ENCODE measurements around the gene CUL3. TPM values are rescaled to one million over a fixed set of nuclear protein-coding genes. Genes with fewer than 3 reads are reported as not detected.

Gene CUL3
- total RNA-seq, 2 experiments from 2014 or later = 115 TPM

DNA sequence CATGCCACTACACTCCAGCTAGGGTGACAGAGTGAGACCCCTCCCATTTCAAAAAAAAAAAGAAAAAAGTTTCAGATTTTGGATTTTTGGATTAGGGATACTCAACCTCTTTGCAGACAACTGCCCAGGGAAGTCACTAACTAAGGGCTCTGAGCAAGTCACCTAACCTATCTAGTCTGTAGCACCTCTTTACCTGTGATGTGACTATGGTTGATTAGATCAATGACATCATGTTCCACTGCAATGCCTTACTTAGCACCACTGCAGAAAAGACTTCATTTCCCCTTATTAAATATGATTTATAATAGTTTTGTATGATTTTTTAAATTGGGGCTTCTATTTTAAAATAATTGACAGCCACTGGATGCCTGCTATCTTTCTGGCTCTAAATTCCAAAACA lies 41.2 kb downstream of the CUL3 start:
- Mint-ChIP-seq H3K27me3 (no peaks in the 10 kb centered on the region), H3K4me3 (no peak overlapping the region), H3K27ac (no peak overlapping the region), H3K36me3 (ENCODE audit: low read depth) (peaks cover 68% of the 10 kb centered on the region), H3K9me3 (no peaks in the 10 kb centered on the region), H3K4me1 (ENCODE audit: low read depth) (peaks cover 58% of the 10 kb centered on the region)
- peaks cover 28% of the 10 kb centered on the region for H3K36me3 ChIP-seq (ENCODE audit: insufficient read depth, low read length)
- no peaks in the 10 kb centered on the region for H3K9me3 ChIP-seq (ENCODE audit: control insufficient read depth in 1 of 2, insufficient read depth in 1 of 2, low read length in 2 of 2)
- TF ChIP-seq, protein P1, sequence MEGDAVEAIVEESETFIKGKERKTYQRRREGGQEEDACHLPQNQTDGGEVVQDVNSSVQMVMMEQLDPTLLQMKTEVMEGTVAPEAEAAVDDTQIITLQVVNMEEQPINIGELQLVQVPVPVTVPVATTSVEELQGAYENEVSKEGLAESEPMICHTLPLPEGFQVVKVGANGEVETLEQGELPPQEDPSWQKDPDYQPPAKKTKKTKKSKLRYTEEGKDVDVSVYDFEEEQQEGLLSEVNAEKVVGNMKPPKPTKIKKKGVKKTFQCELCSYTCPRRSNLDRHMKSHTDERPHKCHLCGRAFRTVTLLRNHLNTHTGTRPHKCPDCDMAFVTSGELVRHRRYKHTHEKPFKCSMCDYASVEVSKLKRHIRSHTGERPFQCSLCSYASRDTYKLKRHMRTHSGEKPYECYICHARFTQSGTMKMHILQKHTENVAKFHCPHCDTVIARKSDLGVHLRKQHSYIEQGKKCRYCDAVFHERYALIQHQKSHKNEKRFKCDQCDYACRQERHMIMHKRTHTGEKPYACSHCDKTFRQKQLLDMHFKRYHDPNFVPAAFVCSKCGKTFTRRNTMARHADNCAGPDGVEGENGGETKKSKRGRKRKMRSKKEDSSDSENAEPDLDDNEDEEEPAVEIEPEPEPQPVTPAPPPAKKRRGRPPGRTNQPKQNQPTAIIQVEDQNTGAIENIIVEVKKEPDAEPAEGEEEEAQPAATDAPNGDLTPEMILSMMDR (IDR thresholded peaks at IDR 0.05) = no peak
- no peaks in the 10 kb centered on the region for H3K27me3 ChIP-seq (ENCODE audit: control insufficient read depth in 1 of 2, insufficient read depth in 2 of 2, low read length in 2 of 2)
- DNase-seq = no peak
- H3K27ac ChIP-seq (ENCODE audit: low read depth in 1 of 2, low read length in 2 of 2) = no peak overlapping the region
- ChIA-PET CTCF (no interaction called here), POLR2A (no interaction called here)
- ATAC-seq (ENCODE audit: poor library complexity) = no peak
- intact Hi-C loops (cut with DNase I, micrococcal nuclease) = no loop called here
- H3K4me3 ChIP-seq (ENCODE audit: low read length) = no peak overlapping the region
- peaks cover 6% of the 10 kb centered on the region for H3K4me1 ChIP-seq (ENCODE audit: insufficient read depth, low read length)

DNA sequence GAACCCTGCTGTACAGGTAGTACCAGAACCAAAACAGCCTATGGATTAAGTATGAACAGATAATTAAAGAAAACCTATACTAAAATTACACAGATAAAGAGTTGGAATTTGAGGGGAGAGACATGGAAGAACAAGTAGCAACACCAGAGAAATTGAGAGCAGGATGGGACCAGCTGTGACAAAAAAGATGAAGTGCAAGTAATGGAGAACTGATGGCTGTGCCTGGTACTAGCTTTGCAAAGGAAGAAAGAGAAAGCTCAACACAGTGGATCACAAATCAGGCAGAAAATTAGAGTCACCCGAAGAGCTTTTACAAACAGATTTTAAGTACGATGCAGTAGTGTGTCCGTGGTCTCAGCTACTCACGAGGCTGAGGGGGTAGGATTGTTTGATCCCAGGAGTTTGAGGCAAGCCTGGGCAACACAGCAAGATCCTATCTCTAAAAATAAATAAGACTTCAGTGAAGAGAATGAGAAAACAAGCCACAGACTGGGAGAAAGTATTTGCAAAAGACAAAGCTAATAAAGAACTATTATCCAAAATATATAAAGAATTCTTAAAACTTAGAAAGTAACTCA lies 46.5 kb downstream of the CUL3 start:
- Mint-ChIP-seq H3K36me3 (ENCODE audit: low read depth) (peaks cover 72% of the 10 kb centered on the region), H3K27me3 (no peaks in the 10 kb centered on the region), H3K27ac (no peak overlapping the region), H3K4me1 (ENCODE audit: low read depth) (peaks cover 58% of the 10 kb centered on the region), H3K4me3 (no peak overlapping the region), H3K9me3 (no peaks in the 10 kb centered on the region)
- no peaks in the 10 kb centered on the region for H3K27me3 ChIP-seq (ENCODE audit: control insufficient read depth in 1 of 2, insufficient read depth in 2 of 2, low read length in 2 of 2)
- TF ChIP-seq, protein P1 (IDR thresholded peaks at IDR 0.05) = no peak
- H3K27ac ChIP-seq (ENCODE audit: low read depth in 1 of 2, low read length in 2 of 2) = no peak overlapping the region
- H3K4me1 ChIP-seq (ENCODE audit: insufficient read depth, low read length) = peaks cover 3% of the 10 kb centered on the region
- intact Hi-C loops (cut with DNase I, micrococcal nuclease) = loop anchor here in 1 of 2 experiments (2.0 kb wide), 1 partner anchor 16 kb away; no protein-coding TSS in a partner anchor
- no peak for ATAC-seq (ENCODE audit: poor library complexity)
- POLR2A ChIA-PET = interaction anchor here (0.6 kb wide), 1 partner anchor 47 kb away, joined by 3 read pairs; no protein-coding TSS in a partner anchor
- no peaks in the 10 kb centered on the region for H3K9me3 ChIP-seq (ENCODE audit: control insufficient read depth in 1 of 2, insufficient read depth in 1 of 2, low read length in 2 of 2)
- DNase-seq = no peak
- CTCF ChIA-PET = interaction anchor here (0.6 kb wide), 1 partner anchor 109 kb away, joined by 4 read pairs; no protein-coding TSS in a partner anchor
- H3K4me3 ChIP-seq (ENCODE audit: low read length) = no peak overlapping the region
- peaks cover 42% of the 10 kb centered on the region for H3K36me3 ChIP-seq (ENCODE audit: insufficient read depth, low read length)

DNA sequence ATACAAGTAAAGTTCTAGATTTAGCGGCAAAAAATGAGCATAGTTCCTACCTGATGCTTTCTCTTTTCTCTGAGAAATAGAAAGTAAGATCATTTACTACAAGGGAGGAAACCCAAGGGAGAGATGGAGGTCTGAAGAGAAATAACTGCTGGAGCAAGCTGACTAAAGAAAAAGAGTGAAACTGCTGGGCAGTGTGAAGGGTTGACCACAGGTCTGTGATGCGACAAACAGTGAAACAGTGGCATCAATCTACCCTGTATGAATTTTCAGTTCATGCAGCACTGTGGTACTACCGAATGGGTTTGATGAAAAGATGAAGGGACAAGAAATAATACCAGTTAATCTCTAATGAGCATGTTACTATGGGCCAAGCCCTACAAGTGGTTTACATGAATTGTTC lies 52.2 kb downstream of the CUL3 start:
- no peaks in the 10 kb centered on the region for H3K27me3 Mint-ChIP-seq
- Histone ChIP-seq H3K4me3 (ENCODE audit: low read length) (no peak overlapping the region), H3K4me1 (ENCODE audit: insufficient read depth, low read length) (peaks cover 6% of the 10 kb centered on the region), H3K27ac (ENCODE audit: low read depth in 1 of 2, low read length in 2 of 2) (no peak overlapping the region), H3K27me3 (ENCODE audit: control insufficient read depth in 1 of 2, insufficient read depth in 2 of 2, low read length in 2 of 2) (no peaks in the 10 kb centered on the region), H3K36me3 (ENCODE audit: insufficient read depth, low read length) (peaks cover 38% of the 10 kb centered on the region), H3K9me3 (ENCODE audit: control insufficient read depth in 1 of 2, insufficient read depth in 1 of 2, low read length in 2 of 2) (no peaks in the 10 kb centered on the region)
- H3K27ac Mint-ChIP-seq = peak overlapping the region; percentile 22
- H3K4me1 Mint-ChIP-seq (ENCODE audit: low read depth) = peaks cover 62% of the 10 kb centered on the region
- DNase-seq (no peak), ATAC-seq (ENCODE audit: poor library complexity) (no peak)
- H3K4me3 Mint-ChIP-seq = no peak overlapping the region
- peaks cover 60% of the 10 kb centered on the region for H3K36me3 Mint-ChIP-seq (ENCODE audit: low read depth)
- H3K9me3 Mint-ChIP-seq = no peaks in the 10 kb centered on the region
- intact Hi-C loops (cut with DNase I, micrococcal nuclease) = loop anchor here in 1 of 2 experiments (5.0 kb wide), 1 partner anchor 49 kb away; no protein-coding TSS in a partner anchor
- POLR2A ChIA-PET = no interaction called here
- CTCF ChIA-PET = interaction anchor here (1.2 to 1.3 kb wide), 2 partner anchors 8 to 17 kb away, joined by 3 read pairs; no protein-coding TSS in a partner anchor
- TF ChIP-seq, protein P1 (IDR thresholded peaks at IDR 0.05) = no peak

All from CD4-positive, alpha-beta T cell (primary cell).